ENCODE measurements around the gene OGFOD3.

GRCh38 chr17:82458885-82459424, 40.6 kb upstream of the OGFOD3 start:
- TF ChIP-seq, protein P1, sequence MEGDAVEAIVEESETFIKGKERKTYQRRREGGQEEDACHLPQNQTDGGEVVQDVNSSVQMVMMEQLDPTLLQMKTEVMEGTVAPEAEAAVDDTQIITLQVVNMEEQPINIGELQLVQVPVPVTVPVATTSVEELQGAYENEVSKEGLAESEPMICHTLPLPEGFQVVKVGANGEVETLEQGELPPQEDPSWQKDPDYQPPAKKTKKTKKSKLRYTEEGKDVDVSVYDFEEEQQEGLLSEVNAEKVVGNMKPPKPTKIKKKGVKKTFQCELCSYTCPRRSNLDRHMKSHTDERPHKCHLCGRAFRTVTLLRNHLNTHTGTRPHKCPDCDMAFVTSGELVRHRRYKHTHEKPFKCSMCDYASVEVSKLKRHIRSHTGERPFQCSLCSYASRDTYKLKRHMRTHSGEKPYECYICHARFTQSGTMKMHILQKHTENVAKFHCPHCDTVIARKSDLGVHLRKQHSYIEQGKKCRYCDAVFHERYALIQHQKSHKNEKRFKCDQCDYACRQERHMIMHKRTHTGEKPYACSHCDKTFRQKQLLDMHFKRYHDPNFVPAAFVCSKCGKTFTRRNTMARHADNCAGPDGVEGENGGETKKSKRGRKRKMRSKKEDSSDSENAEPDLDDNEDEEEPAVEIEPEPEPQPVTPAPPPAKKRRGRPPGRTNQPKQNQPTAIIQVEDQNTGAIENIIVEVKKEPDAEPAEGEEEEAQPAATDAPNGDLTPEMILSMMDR (IDR thresholded peaks at IDR 0.05; ENCODE audit: extremely low read depth in 1 of 2, insufficient read depth in 1 of 2, low read depth in 1 of 2, low read length in 2 of 2) = no peak
- no peak for TF ChIP-seq POLR2AphosphoS5 (IDR thresholded peaks at IDR 0.05; ENCODE audit: insufficient read depth, low read depth, low read length)
- no peak for TF ChIP-seq JUN (IDR thresholded peaks at IDR 0.05; ENCODE audit: borderline replicate concordance, insufficient read depth, insufficient read length, low read depth)
- TF ChIP-seq EZH2 (IDR thresholded peaks at IDR 0.05; ENCODE audit: borderline replicate concordance, low read depth, low read length, severe bottlenecking) = no peak

Data from endothelial cell of umbilical vein (primary cell).